ENCODE results near the gene TOLLIP.
A peak's percentile ranks its signal among the peaks of the same experiment; 100 is the strongest.

Gene TOLLIP

GRCh38 chr11:1262172-1263006 lies 47.0 kb downstream of the TOLLIP start:
- DNase-seq (ENCODE audit: low spot score in 2 of 2) (peak; percentile 56 to 93), ATAC-seq (peak; percentile 87)
- H3K36me3 Mint-ChIP-seq = no peaks in the 10 kb centered on the region
- H3K4me3 Mint-ChIP-seq = peak overlapping the region; percentile 77
- peaks cover 4% of the 10 kb centered on the region for H3K9me3 Mint-ChIP-seq
- peak overlapping the region; percentile 91 for H3K27ac Mint-ChIP-seq
- H3K4me1 Mint-ChIP-seq = peaks cover 19% of the 10 kb centered on the region

DNA sequence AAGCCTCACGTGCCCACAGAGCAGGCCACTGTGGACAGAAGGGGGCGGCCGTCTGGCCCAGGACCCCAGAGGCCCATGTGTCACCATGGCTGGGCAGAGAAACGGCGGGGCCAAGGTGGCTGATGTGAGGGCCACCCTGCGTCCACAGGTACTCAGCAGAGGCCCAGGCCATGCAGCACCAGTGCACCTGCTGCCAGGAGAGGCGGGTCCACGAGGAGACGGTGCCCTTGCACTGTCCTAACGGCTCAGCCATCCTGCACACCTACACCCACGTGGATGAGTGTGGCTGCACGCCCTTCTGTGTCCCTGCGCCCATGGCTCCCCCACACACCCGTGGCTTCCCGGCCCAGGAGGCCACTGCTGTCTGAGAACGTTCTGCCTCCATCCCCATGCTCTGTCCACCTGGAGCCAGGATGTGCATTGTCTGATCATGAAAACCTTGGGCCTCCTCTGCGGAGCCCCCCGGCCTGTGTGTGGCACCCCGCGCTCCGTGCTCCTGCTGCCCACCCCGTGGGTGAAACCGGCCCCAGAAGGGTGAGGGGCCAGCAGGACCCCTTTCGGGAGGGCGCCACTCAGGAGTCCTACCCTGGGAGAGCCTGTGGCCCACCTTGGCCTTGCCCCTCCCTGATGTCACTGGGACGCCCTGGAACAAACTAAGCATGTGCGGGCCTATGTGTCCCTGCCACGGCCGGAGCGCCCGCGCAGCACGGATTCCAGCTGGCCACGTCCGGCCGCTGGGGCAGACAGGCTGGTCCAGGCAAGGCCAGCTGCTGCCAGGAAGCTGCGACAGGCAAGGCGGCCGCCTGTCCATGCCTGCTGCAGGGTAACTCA lies 48.0 kb downstream of the TOLLIP start:
- ATAC-seq (no peak), DNase-seq (ENCODE audit: low spot score in 2 of 2) (no peak)
- Mint-ChIP-seq H3K36me3 (no peaks in the 10 kb centered on the region), H3K27ac (peak overlapping the region; percentile 91), H3K9me3 (peaks cover 4% of the 10 kb centered on the region), H3K4me3 (peak overlapping the region; percentile 77), H3K4me1 (peaks cover 19% of the 10 kb centered on the region)

DNA sequence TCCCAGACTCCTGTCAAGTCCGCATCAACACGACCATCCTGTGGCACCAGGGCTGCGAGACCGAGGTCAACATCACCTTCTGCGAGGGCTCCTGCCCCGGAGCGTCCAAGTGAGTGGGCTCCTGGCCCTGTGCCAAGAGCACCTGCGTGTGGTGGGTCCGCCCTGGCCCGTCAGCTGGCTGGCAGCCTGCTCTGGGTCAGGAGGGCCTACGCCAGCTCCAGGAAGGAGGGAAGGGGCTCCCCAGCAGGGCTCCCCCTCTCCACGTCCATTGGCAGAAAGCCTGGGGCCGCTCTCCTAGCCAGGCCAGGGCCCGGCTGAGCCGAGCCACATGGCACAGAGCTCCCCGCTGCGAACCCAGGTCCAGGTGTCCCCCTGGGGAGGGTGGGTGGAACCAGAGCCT lies 48.8 kb downstream of the TOLLIP start:
- no peak overlapping the region for H3K27ac Mint-ChIP-seq
- no peak for ATAC-seq

DNA sequence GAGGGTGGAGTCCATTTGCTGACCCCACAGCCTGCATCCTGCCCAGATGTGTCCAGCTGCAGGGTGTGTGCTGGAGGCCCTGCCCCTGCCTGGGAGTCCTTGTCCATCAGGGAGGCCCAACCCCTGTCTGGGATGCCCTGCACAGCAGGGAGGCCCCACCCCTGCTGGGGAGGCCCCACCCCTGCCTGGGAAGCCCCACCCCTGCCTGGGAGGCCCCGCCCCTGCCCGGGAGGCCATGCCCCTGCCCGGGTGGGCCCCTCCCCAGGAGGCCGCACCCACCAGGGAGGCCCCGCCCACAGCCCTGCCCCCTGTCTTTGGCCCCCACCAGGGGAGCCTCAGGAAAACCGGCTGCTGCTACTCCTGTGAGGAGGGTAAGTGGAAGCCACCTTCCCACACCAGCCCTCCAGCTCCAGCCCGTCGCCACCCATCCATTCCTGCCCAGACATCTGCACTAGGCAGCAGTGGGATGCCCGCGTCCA lies 49.4 kb downstream of the TOLLIP start:
- ATAC-seq (peak; percentile 53), DNase-seq (ENCODE audit: low spot score in 2 of 2) (peak in 1 of 2 donors; percentile 57)
- Mint-ChIP-seq H3K9me3 (peaks cover 3% of the 10 kb centered on the region), H3K4me1 (peaks cover 19% of the 10 kb centered on the region), H3K27ac (no peak overlapping the region), H3K4me3 (no peak overlapping the region), H3K36me3 (no peaks in the 10 kb centered on the region)

More for the DNA sequence above, 48.8 kb downstream of the TOLLIP start:
- H3K4me3 Mint-ChIP-seq = peak overlapping the region; percentile 24
- H3K4me1 Mint-ChIP-seq = peaks cover 19% of the 10 kb centered on the region
- H3K9me3 Mint-ChIP-seq = peaks cover 4% of the 10 kb centered on the region
- no peak for DNase-seq (ENCODE audit: low spot score in 2 of 2)
- no peaks in the 10 kb centered on the region for H3K36me3 Mint-ChIP-seq

DNA sequence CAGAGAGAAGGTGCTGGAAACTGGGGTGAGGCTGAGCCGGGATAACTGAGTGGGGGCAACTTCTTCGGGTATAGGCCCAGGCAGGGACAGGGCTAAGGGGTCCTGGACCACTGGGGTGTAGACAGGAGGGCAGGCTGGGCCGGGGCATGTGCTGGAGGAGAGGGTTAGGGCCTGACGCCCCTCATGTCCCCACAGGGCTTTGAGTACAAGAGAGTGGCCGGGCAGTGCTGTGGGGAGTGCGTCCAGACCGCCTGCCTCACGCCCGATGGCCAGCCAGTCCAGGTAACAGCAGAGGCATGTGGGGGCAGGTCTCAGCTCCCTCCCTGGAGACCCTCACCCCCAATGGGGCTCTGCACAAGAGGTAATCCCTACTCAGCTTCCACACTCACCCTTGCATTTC lies 49.9 kb downstream of the TOLLIP start:
- ATAC-seq (no peak), DNase-seq (ENCODE audit: low spot score in 2 of 2) (no peak)
- Mint-ChIP-seq H3K36me3 (no peaks in the 10 kb centered on the region), H3K27ac (no peak overlapping the region), H3K4me3 (no peak overlapping the region), H3K4me1 (peaks cover 16% of the 10 kb centered on the region), H3K9me3 (no peaks in the 10 kb centered on the region)

DNA sequence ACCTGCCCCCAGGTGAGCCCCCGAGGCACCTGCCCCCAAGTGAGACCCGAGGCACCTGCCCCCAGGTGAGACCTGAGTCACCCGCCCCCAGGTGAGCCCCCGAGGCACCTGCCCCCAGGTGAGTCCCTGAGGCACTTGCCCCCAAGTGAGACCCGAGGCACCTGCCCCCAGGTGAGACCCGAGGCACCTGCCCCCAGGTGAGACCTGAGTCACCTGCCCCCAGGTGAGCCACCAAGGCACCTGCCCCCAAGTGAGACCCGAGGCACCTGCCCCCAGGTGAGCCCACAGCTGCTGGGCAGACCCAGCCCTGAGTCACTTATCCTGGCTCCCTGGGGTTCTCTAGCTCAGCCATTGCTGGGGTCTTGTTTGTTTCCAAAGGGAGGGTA lies 50.4 kb downstream of the TOLLIP start:
- Mint-ChIP-seq H3K4me1 (peaks cover 13% of the 10 kb centered on the region), H3K9me3 (no peaks in the 10 kb centered on the region), H3K4me3 (no peak overlapping the region), H3K36me3 (no peaks in the 10 kb centered on the region), H3K27ac (no peak overlapping the region)
- ATAC-seq (no peak), DNase-seq (ENCODE audit: low spot score in 2 of 2) (no peak)

DNA sequence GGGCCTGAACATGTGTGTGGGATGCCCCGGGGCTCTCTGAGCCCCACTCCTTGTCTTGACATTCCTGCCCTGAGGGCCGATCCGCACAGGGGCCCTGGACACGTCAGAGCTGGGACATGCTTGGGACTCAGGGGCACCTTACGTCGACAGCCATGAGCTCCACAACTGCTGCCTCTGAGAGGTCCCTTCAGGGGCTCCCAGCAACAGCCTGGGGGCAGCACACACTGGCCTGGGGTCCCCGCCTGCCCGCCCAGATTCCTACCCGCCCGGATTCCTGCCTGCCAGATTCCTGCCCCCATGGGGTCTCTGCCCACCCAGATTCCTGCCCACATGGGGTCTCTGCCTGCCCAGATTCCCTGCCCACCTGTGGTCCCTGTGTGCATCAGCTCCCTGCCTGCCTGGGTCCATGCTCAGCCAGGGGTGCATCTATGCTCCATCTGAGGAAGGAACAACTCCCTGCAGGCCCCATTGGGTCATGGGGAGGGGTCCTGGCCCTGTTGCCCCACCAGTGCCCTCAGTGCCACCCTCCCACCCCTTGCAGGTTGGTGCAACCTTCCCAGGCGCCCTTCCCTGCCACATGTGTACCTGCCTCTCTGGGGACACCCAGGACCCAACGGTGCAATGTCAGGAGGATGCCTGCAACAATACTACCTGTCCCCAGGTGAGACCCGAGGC lies 50.9 kb downstream of the TOLLIP start:
- DNase-seq (ENCODE audit: low spot score in 2 of 2) = no peak
- Mint-ChIP-seq H3K27ac (no peak overlapping the region), H3K4me3 (no peak overlapping the region), H3K9me3 (no peaks in the 10 kb centered on the region), H3K36me3 (no peaks in the 10 kb centered on the region), H3K4me1 (peaks cover 13% of the 10 kb centered on the region)
- no peak for ATAC-seq

- Mint-ChIP-seq H3K27ac (no peak overlapping the region), H3K4me1 (peaks cover 12% of the 10 kb centered on the region), H3K4me3 (no peak overlapping the region), H3K36me3 (no peaks in the 10 kb centered on the region), H3K9me3 (no peaks in the 10 kb centered on the region)
- DNase-seq (ENCODE audit: low spot score in 2 of 2) (no peak), ATAC-seq (no peak)
These were observed 51.5 kb downstream of the TOLLIP start for GRCh38 chr11:1257916-1258315.

GRCh38 chr11:1257366-1257765 lies 52.1 kb downstream of the TOLLIP start:
- Mint-ChIP-seq H3K9me3 (no peaks in the 10 kb centered on the region), H3K4me1 (peaks cover 6% of the 10 kb centered on the region), H3K4me3 (no peak overlapping the region), H3K36me3 (no peaks in the 10 kb centered on the region), H3K27ac (no peak overlapping the region)
- no peak for ATAC-seq
- DNase-seq (ENCODE audit: low spot score in 2 of 2) = no peak

GRCh38 chr11:1256257-1257045 lies 53.0 kb downstream of the TOLLIP start:
- no peak overlapping the region for H3K27ac Mint-ChIP-seq
- ATAC-seq = no peak
- no peaks in the 10 kb centered on the region for H3K4me1 Mint-ChIP-seq

GRCh38 chr11:1255151-1255550 lies 54.3 kb downstream of the TOLLIP start:
- H3K36me3 Mint-ChIP-seq = peaks cover 8% of the 10 kb centered on the region
- no peak for ATAC-seq

More at GRCh38 chr11:1256257-1257045, 53.0 kb downstream of the TOLLIP start:
- H3K36me3 Mint-ChIP-seq = no peaks in the 10 kb centered on the region
- no peak overlapping the region for H3K4me3 Mint-ChIP-seq
- H3K9me3 Mint-ChIP-seq = no peaks in the 10 kb centered on the region
- DNase-seq (ENCODE audit: low spot score in 2 of 2) = no peak

DNA sequence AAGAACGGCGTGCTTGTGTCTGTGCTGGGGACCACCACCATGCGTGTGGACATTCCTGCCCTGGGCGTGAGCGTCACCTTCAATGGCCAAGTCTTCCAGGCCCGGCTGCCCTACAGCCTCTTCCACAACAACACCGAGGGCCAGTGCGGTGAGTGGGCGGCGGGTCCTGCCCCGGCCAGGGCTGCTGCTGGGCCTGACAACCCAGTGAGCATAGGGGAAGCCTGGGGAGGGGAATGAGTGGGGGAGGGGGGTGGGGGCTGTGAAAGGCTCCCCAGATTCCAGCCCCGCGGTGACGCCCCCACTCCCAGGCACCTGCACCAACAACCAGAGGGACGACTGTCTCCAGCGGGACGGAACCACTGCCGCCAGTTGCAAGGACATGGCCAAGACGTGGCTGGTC lies 54.7 kb downstream of the TOLLIP start:
- Mint-ChIP-seq H3K4me3 (no peak overlapping the region), H3K9me3 (no peaks in the 10 kb centered on the region), H3K4me1 (peaks cover 7% of the 10 kb centered on the region), H3K27ac (no peak overlapping the region), H3K36me3 (peaks cover 8% of the 10 kb centered on the region)
- no peak for ATAC-seq
- DNase-seq (ENCODE audit: low spot score in 2 of 2) = no peak

More at GRCh38 chr11:1255151-1255550, 54.3 kb downstream of the TOLLIP start:
- H3K4me3 Mint-ChIP-seq = no peak overlapping the region
- H3K27ac Mint-ChIP-seq = no peak overlapping the region
- H3K4me1 Mint-ChIP-seq = peaks cover 7% of the 10 kb centered on the region
- DNase-seq (ENCODE audit: low spot score in 2 of 2) = no peak
- H3K9me3 Mint-ChIP-seq = no peaks in the 10 kb centered on the region

DNA sequence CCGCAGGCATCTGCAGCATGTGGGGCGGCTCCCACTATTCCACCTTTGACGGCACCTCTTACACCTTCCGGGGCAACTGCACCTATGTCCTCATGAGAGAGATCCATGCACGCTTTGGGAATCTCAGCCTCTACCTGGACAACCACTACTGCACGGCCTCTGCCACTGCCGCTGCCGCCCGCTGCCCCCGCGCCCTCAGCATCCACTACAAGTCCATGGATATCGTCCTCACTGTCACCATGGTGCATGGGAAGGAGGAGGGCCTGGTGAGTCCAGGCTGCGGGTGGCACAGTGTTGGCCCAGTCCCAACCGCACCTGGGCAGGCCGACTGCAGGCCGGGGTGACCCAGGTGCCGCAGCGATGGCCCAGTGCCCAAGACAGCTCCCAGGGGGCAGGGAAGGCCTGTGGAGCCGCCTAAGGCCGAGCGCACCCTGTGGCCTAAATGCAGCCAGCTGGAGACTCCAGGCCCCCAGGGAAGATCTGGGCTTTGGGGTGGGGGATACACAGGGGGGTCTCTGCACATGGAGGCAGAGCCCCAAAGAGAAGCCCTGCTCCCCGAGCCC lies 55.3 kb downstream of the TOLLIP start:
- Mint-ChIP-seq H3K4me1 (peaks cover 7% of the 10 kb centered on the region), H3K4me3 (no peak overlapping the region), H3K9me3 (no peaks in the 10 kb centered on the region), H3K36me3 (peaks cover 8% of the 10 kb centered on the region), H3K27ac (no peak overlapping the region)
- ATAC-seq (no peak), DNase-seq (ENCODE audit: low spot score in 2 of 2) (no peak)

GRCh38 chr11:1253103-1253485 lies 56.3 kb downstream of the TOLLIP start:
- ATAC-seq (no peak), DNase-seq (ENCODE audit: low spot score in 2 of 2) (no peak)
- Mint-ChIP-seq H3K36me3 (peaks cover 8% of the 10 kb centered on the region), H3K4me3 (no peak overlapping the region), H3K9me3 (no peaks in the 10 kb centered on the region), H3K27ac (no peak overlapping the region), H3K4me1 (peaks cover 7% of the 10 kb centered on the region)

All from stimulated activated effector memory CD8-positive, alpha-beta T cell treated with anti-CD3 and anti-CD28 coated beads, Interleukin-12 subunit alpha, Interleukin-12 subunit beta, amount 100 ng/mL, for 72 hours (primary cell).